ENCODE results near the gene ZNF25. TPM values are rescaled to one million over a fixed set of nuclear protein-coding genes. Genes with fewer than 3 reads are reported as not detected.
"Not testable (repeated sequence)": the region's sequence is repeated elsewhere in the genome, so short reads cannot be mapped to it uniquely, and the experiment has no call there.

The ZNF25 gene
- total RNA-seq: 10 to 100 TPM in 1 of 3 donors, 1 to 10 TPM in 2; 3.9 to 16.0 (median 4.0) TPM
- long read RNA-seq, donor 1, full-length matches to known transcripts: 17 of 23 reads
- long read RNA-seq, donor 1, partial matches to known transcripts: 0 of 23 reads
- long read RNA-seq, donor 1, other reads (novel, unspliced or antisense): 6 of 23 reads
- long read RNA-seq, donor 2, full-length matches to known transcripts: 1 of 1 reads
- long read RNA-seq, donor 2, partial matches to known transcripts: 0 of 1 reads
- long read RNA-seq, donor 2, other reads (novel, unspliced or antisense): 0 of 1 reads

DNA sequence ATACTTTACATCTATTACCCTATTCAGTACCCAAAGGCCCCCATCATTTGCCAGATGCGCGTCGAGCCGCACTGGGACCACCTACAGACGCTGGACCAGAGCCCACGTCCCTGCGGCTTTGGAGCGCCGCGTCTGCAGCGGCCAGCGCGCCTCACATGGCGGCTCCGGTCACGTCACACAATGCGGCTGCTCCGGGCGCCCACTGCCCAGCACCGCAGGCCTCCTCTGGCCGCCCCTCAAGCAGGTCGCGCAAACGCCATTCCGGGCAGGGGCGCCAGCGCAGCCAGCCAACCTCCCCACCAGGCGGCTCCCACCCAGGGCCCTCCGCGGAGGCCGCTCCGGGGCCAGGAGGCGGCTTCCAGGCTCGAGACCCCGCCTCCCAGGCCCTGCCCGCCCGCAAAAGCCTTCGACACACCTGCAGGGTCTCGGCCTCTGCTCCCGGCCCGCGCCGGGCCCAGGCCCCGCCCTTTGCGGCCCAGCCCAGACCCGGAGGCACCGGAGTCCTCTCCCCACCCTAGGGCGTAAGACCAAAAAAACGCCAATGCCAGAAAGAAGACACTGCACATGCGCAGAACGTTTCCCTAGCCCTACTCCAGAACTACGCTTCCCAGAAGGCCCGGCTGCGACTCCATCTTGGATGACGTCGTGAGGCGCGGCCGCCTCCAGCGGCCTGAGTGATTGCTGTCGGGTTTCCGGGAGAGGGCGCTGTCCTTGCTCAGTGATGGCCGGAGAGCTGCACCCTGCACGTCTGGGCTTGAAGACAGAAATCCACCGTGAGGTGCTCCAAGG, at the start of gene ZNF25:
TSS of gene ZNF25 (minus strand) at position 557 of the 789 bp plus-strand sequence. CDS start 4,925 bp downstream, outside the sequence.
- ATAC-seq (peak; percentile 97), DNase-seq (peak; percentile 98 to 99 (median 98))
- intact Hi-C loops (cut with DNase I, micrococcal nuclease): loop anchor here in 1 of 2 donors (10.0 kb wide), 1 partner anchor 119 kb away; the partner anchor contains the start of gene ZNF37A
- peak within 1 kb of the TSS; percentile 84 for H3K4me3 ChIP-seq
- peaks cover 4% of the 10 kb centered on the region for H3K36me3 ChIP-seq (ENCODE audit: low read depth)
- H3K9me3 ChIP-seq: no peaks in the 10 kb centered on the region
- peaks cover 8% of the 10 kb centered on the region for H3K4me1 ChIP-seq (ENCODE audit: low read depth)
- TF ChIP-seq, protein P1, sequence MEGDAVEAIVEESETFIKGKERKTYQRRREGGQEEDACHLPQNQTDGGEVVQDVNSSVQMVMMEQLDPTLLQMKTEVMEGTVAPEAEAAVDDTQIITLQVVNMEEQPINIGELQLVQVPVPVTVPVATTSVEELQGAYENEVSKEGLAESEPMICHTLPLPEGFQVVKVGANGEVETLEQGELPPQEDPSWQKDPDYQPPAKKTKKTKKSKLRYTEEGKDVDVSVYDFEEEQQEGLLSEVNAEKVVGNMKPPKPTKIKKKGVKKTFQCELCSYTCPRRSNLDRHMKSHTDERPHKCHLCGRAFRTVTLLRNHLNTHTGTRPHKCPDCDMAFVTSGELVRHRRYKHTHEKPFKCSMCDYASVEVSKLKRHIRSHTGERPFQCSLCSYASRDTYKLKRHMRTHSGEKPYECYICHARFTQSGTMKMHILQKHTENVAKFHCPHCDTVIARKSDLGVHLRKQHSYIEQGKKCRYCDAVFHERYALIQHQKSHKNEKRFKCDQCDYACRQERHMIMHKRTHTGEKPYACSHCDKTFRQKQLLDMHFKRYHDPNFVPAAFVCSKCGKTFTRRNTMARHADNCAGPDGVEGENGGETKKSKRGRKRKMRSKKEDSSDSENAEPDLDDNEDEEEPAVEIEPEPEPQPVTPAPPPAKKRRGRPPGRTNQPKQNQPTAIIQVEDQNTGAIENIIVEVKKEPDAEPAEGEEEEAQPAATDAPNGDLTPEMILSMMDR (IDR thresholded peaks at IDR 0.05): peak; percentile 85

DNA sequence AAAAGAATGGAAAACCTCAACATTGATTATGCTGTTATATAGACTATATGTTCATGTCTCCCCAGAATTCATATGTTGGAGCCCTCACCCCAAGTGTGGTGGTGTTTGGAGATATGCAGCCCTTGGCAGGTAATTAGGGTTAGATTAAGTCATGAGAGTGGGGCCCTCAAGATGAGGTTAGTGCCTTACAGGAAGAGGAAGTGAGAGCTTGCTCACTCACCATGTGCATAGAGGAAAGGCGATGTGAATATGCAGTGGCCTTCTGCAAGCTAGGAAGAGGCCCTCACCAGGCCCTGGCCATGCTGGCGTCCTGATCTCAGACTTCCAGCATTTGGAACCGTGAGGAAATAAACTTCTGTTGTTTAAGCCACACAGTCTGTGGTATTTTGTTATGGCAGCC, 48.8 kb upstream of the ZNF25 start:
- Histone ChIP-seq H3K4me3 (no peak overlapping the region), H3K36me3 (ENCODE audit: low read depth) (peaks cover 4% of the 10 kb centered on the region), H3K9me3 (no peaks in the 10 kb centered on the region), H3K4me1 (ENCODE audit: low read depth) (no peaks in the 10 kb centered on the region)
- ATAC-seq: peak; percentile 32
- intact Hi-C loops (cut with DNase I, micrococcal nuclease): no loop called here
- no peak for DNase-seq
- TF ChIP-seq, protein P1 (IDR thresholded peaks at IDR 0.05): no peak

DNA sequence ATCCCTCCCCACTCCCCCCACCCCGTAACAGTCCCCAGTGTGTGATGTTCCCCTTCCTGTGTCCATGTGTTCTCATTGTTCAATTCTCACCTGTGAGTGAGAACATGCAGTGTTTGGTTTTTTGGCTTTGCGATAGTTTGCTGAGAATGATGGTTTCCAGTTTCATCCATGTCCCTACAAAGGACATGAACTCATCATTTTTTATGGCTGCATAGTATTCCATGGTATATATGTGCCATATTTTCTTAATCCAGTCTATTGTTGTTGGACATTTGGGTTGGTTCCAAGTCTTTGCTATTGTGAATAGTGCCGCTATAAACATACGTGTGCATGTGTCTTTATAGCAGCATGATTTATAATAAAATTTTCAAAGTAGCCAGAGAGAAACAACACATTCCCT, 42.7 kb upstream of the ZNF25 start:
- H3K9me3 ChIP-seq; intact Hi-C loops (cut with DNase I, micrococcal nuclease); DNase-seq; H3K4me1 ChIP-seq (ENCODE audit: low read depth); ATAC-seq; H3K4me3 ChIP-seq: not testable (repeated sequence)
- peaks cover 13% of the 10 kb centered on the region for H3K36me3 ChIP-seq (ENCODE audit: low read depth)

DNA sequence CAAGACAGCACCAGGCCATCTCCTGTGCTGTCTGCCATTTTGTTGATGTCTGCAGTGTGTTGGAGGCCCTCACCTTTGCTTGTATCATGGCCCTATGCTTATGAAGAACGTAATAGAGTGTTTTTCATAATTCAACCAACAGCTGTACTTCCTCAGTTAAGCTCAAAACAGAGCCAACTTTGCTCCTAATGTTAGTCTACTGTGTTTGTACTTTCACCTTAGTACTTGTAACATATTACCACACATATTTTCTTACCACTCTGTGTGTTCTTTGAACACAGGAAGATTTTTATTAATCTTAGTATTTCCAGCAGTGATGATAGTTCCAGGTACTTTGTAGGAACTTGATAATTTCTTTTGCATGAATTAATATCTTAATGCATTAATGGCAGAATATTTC, 39.9 kb upstream of the ZNF25 start:
- ATAC-seq (no peak), DNase-seq (no peak)
- intact Hi-C loops (cut with DNase I, micrococcal nuclease): no loop called here
- Histone ChIP-seq H3K9me3 (no peaks in the 10 kb centered on the region), H3K4me1 (ENCODE audit: low read depth) (peaks cover 3% of the 10 kb centered on the region), H3K36me3 (ENCODE audit: low read depth) (peaks cover 13% of the 10 kb centered on the region), H3K4me3 (no peak overlapping the region)
- TF ChIP-seq, protein P1 (IDR thresholded peaks at IDR 0.05): no peak

DNA sequence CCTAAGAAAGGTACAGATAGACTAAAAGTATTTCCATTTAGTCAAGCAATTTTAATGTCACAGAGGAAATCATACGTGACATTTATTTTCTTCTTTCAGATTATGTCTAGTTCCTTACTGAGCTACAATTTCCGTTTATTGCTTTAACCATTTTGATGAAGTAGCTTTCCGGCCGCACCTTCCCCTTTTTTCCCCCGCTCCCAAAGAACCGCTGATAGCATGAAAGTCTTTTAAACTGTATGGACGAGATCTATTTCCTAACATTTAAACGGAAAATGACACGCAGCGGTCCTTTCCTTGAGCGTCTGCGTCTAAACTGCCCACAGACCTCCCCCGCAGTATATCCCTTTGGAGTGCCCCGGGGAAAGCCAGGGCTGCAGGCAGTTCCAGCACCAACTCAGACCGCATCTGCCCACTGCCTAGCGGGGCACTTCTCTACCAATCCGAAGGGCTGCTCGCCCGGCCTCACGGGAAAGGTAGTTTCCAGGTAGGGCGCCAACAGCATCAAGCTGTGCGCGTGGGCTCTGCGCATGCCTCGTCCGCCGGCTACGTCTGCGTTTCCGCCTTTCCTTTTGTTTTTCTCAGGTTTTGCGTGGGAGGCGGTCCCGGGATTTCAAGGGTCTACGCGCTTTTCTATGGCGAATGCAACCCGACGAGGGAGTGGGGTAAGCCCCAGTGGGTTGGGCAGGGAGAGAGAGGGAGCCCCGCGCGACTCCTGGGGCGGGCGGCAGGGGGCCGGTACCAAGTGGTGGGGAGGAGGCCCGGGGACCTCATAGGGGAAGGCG, 33.9 kb upstream of the ZNF25 start, which contains the start of gene ZNF33A:
TSS of gene ZNF33A (plus strand) at position 557 of the 785 bp plus-strand sequence. CDS start 1,667 bp downstream, outside the sequence.
- DNase-seq (peak; percentile 93 to 96 (median 94)), ATAC-seq (peak; percentile 97)
- intact Hi-C loops (cut with DNase I, micrococcal nuclease): no loop called here
- Histone ChIP-seq H3K36me3 (ENCODE audit: low read depth) (no peaks in the 10 kb centered on the region), H3K4me1 (ENCODE audit: low read depth) (peaks cover 9% of the 10 kb centered on the region), H3K9me3 (no peaks in the 10 kb centered on the region), H3K4me3 (peak within 1 kb of the TSS; percentile 81)
- TF ChIP-seq, protein P1 (IDR thresholded peaks at IDR 0.05): no peak
